Measurements from ENCODE around the gene ZNF695.
"Not testable (repeated sequence)": the region's sequence is repeated elsewhere in the genome, so short reads cannot be mapped to it uniquely, and the experiment has no call there.

ZNF695 gene

GRCh38 chr1:247007511-247008405 lies at the start of gene ZNF695:
TSS of gene ZNF695 (minus strand) at chr1:247008057. CDS start at chr1:247007908, 149 bp downstream.
- DNase-seq: peak; percentile 84

- DNase-seq: no peak
Measured at GRCh38 chr1:247056071-247056470, 48.2 kb upstream of the ZNF695 start.

- no peak for DNase-seq
Measured at GRCh38 chr1:247054992-247055415, 47.1 kb upstream of the ZNF695 start.

GRCh38 chr1:247047702-247048101 lies 39.8 kb upstream of the ZNF695 start:
- DNase-seq: no peak

GRCh38 chr1:247047260-247047659 lies 39.4 kb upstream of the ZNF695 start:
- no peak for DNase-seq

GRCh38 chr1:247043406-247043805 lies 35.5 kb upstream of the ZNF695 start:
- DNase-seq: no peak

GRCh38 chr1:247037511-247038320 lies 29.9 kb upstream of the ZNF695 start:
- DNase-seq: no peak

- DNase-seq: not testable (repeated sequence)
Measured at GRCh38 chr1:247032306-247032705, 24.4 kb upstream of the ZNF695 start.

- not testable (repeated sequence) for DNase-seq
Measured at GRCh38 chr1:247024658-247025057, 16.8 kb upstream of the ZNF695 start.

- no peak for DNase-seq
Measured at GRCh38 chr1:247013391-247013790, 5.5 kb upstream of the ZNF695 start.

- DNase-seq: no peak
Measured at GRCh38 chr1:247008406-247008799, 546 bp upstream of the ZNF695 start.

- not testable (repeated sequence) for DNase-seq
Measured at GRCh38 chr1:247004081-247004480, 3.8 kb downstream of the ZNF695 start.

GRCh38 chr1:246989901-246990300 lies 18.0 kb downstream of the ZNF695 start:
- DNase-seq: no peak

GRCh38 chr1:246988316-246988715 lies 19.5 kb downstream of the ZNF695 start:
- no peak for DNase-seq

- no peak for DNase-seq
Measured at GRCh38 chr1:246987083-246987690, 20.7 kb downstream of the ZNF695 start.

GRCh38 chr1:246978785-246979184 lies 29.1 kb downstream of the ZNF695 start:
- DNase-seq: no peak

- DNase-seq: no peak
Measured at GRCh38 chr1:246978281-246978680, 29.6 kb downstream of the ZNF695 start.

GRCh38 chr1:246971969-246972368 lies 35.9 kb downstream of the ZNF695 start:
- DNase-seq: no peak

- no peak for DNase-seq
Measured at GRCh38 chr1:246971090-246971721, 36.7 kb downstream of the ZNF695 start.

GRCh38 chr1:246969621-246970020 lies 38.2 kb downstream of the ZNF695 start:
- DNase-seq: no peak

GRCh38 chr1:246966502-246966901 lies 41.4 kb downstream of the ZNF695 start:
- DNase-seq: no peak

GRCh38 chr1:246959944-246960693 lies 47.7 kb downstream of the ZNF695 start:
- DNase-seq: no peak

Measured in NCI-H524 treated with DMSO at 0.1 percent for 48 hours (cell line).